Right lobe of liver (tissue), 4 donors: ENCODE measurements around the gene UBE2QL1.

ENCODE experiments used
- POLR2A ChIP-seq: fragments of 450-650 bp; IDR thresholded peaks from one replicate; pipeline ENCODE4 v1.6.1; 2017; ENCODE audit warnings: antibody characterized with exemption, mild to moderate bottlenecking
- TF ChIP-seq, protein P1 (sequence below), 4 donors: fragments of 200-600 bp in 3 of 4; fragments of 450-650 bp in 1 of 4; IDR thresholded peaks; one replicate each; pipeline versions ENCODE4 v1.5.1 to v1.8.0; 2016 to 2022; ENCODE audit warnings: antibody characterized with exemption in 4 of 4, mild to moderate bottlenecking in 2 of 4
- donor health status: DM: no; HTN: no; CAD: no.
- donor health status: DM: no; HTN: no; CAD: no.
- donor health status: DM: no; HTN: yes; CAD: no.

DNA sequence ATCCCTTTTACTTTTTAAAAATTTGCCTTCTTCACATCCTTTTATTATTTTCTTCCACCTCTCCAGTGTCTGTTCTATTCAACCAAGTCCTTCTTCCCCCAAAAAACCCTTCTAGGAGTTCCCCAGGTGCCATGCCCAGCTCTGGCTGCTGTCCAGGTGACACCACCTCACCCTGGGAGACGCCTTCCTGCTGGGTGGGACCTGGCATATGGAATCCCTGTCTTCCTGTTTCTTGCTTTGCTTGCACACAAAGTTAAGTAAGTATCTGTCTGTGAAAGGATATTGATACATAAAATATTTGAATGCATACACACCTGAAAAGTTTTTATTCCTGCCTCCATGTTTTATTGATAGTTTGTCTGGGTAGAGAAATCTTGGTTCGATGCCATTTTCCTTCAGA, 47.2 kb upstream of the UBE2QL1 start:
- TF ChIP-seq, protein P1, sequence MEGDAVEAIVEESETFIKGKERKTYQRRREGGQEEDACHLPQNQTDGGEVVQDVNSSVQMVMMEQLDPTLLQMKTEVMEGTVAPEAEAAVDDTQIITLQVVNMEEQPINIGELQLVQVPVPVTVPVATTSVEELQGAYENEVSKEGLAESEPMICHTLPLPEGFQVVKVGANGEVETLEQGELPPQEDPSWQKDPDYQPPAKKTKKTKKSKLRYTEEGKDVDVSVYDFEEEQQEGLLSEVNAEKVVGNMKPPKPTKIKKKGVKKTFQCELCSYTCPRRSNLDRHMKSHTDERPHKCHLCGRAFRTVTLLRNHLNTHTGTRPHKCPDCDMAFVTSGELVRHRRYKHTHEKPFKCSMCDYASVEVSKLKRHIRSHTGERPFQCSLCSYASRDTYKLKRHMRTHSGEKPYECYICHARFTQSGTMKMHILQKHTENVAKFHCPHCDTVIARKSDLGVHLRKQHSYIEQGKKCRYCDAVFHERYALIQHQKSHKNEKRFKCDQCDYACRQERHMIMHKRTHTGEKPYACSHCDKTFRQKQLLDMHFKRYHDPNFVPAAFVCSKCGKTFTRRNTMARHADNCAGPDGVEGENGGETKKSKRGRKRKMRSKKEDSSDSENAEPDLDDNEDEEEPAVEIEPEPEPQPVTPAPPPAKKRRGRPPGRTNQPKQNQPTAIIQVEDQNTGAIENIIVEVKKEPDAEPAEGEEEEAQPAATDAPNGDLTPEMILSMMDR (IDR thresholded peaks at IDR 0.05), result no peak
- no peak for TF ChIP-seq POLR2A
